ENCODE results near the gene RPH3AL. TPM values are rescaled to one million over a fixed set of nuclear protein-coding genes. Genes with fewer than 3 reads are reported as not detected.
A peak's percentile ranks its signal among the peaks of the same experiment; 100 is the strongest.

Gene RPH3AL
- polyA plus RNA-seq, 4 donors: 10.5 to 18.8 (median 12.0) TPM

DNA sequence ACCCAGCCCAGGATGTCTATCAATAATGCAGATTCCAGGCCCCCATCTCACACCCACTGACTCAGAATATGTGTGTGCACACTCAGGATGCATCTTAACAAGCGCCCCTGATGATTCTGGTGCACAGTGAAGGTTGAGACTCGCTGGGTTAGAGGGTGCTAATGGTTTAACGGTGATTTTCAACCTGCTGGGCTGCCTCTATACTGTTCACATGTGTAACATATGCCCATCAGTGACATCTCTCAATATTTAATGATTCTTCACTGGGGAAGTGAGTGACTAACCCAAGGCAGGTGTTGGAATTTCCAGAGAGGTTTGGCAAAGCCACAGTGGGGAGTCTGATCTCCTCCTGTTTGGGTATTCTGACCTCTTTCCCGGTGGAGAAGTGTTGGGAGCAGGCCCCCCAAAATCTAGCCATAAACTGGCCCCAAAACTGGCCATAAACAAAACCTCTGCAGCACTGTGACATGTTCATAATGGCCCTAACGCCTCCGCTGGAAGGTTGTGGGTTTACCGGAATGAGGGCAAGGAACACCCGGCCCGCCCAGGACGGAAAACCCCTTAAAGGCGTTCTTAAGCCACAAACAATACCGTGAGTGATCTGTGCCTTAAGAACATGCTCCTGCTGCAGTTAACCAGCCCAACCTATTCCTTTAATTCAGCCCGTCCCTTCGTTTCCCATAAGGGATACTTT is 167.0 kb downstream of the RPH3AL start:
- Histone ChIP-seq H3K27ac (ENCODE audit: low read depth in 1 of 3, low read length in 2 of 3) (peak overlapping the region in 1 of 3 donors; percentile 42), H3K27me3 (ENCODE audit: control insufficient read depth in 3 of 3, insufficient read depth in 3 of 3, low read length in 3 of 3) (peaks cover 9 to 44% (median 16%) of the 10 kb centered on the region in 3 donors), H3K36me3 (ENCODE audit: control insufficient read depth in 3 of 3, insufficient read depth in 2 of 3, low read depth in 1 of 3, low read length in 3 of 3) (no peaks in the 10 kb centered on the region), H3K4me3 (ENCODE audit: low read depth in 1 of 3, low read length in 3 of 3) (no peak overlapping the region), H3K4me1 (ENCODE audit: control insufficient read depth in 3 of 3, insufficient read depth in 2 of 3, low read depth in 1 of 3, low read length in 2 of 3) (peaks cover 0 to 6% (median 0%) of the 10 kb centered on the region in 3 donors), H3K9me3 (ENCODE audit: control insufficient read depth in 2 of 2, insufficient read depth in 1 of 2, low read depth in 1 of 2, low read length in 1 of 2) (no peaks in the 10 kb centered on the region)
- FAIRE-seq: no peak
- 43 to 57% (median 53%) methylated on average over 14 of the region's 14 CpGs for WGBS, 3 donors
- no peak for DNase-seq

DNA sequence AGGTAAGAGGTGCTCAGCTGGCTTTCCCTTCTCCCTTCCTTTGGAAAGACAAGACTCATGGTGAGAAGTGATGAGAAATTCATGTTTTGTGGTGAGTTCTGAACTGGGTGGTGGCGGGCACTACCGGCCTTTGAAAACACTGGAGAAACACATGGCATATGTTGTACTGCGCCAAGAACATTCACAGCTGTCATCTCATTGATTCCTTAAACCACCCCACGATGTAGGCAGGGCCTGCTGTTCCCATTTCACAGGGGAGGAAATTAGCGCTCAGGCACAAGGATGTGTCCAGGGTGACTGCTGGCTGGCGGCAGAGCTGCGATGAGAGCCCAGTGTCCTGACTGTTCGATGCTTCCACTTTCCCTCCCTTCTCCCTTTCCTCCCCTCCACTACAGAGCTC is 169.6 kb downstream of the RPH3AL start:
- no peak overlapping the region for H3K4me3 ChIP-seq (ENCODE audit: low read depth in 1 of 3, low read length in 3 of 3)
- H3K9me3 ChIP-seq (ENCODE audit: control insufficient read depth in 2 of 2, insufficient read depth in 1 of 2, low read depth in 1 of 2, low read length in 1 of 2): no peaks in the 10 kb centered on the region
- WGBS, 3 donors: 74 to 84% (median 81%) methylated on average over 8 of the region's 8 CpGs
- no peaks in the 10 kb centered on the region for H3K36me3 ChIP-seq (ENCODE audit: control insufficient read depth in 3 of 3, insufficient read depth in 2 of 3, low read depth in 1 of 3, low read length in 3 of 3)
- no peak for FAIRE-seq
- H3K4me1 ChIP-seq (ENCODE audit: control insufficient read depth in 3 of 3, insufficient read depth in 2 of 3, low read depth in 1 of 3, low read length in 2 of 3): peaks cover 0 to 6% (median 0%) of the 10 kb centered on the region in 3 donors
- DNase-seq: no peak
- H3K27ac ChIP-seq (ENCODE audit: low read depth in 1 of 3, low read length in 2 of 3): no peak overlapping the region
- peaks cover 16 to 65% (median 20%) of the 10 kb centered on the region in 3 donors for H3K27me3 ChIP-seq (ENCODE audit: control insufficient read depth in 3 of 3, insufficient read depth in 3 of 3, low read length in 3 of 3)

DNA sequence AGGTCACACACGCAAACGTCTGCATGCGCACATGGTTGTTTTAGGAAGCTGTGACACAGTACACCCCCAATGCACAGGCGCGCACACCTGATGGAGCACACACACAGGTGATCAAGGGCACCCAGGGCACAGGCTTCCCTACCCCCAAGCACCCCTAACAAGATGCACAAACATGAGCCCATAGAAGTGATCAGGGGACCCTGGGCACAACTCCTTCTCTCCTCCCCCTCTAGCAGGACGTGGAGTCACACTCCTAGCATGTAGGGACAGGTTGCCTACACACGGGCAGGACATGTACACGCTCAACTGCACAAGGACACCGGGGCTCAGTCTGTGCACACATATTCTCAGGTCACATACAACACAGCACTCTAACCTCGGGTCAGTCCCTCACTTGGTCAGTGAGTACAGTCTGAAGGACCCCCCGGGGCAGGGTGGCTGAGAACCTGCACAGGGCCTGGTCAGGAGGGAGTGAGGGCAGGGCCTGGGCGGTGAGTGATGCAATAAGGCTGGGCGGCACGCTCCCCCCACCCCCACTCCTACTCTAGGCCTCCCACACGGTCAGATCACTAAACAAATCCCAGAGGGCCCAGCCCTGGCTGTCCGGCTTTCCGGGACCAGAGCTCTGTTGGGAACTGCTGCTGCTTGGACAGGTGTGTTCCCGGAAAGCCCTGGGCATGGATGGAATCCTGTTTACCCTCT is 170.4 kb downstream of the RPH3AL start:
- no peaks in the 10 kb centered on the region for H3K36me3 ChIP-seq (ENCODE audit: control insufficient read depth in 3 of 3, insufficient read depth in 2 of 3, low read depth in 1 of 3, low read length in 3 of 3)
- FAIRE-seq: no peak
- H3K27ac ChIP-seq (ENCODE audit: low read depth in 1 of 3, low read length in 2 of 3): no peak overlapping the region
- peaks cover 0 to 6% (median 0%) of the 10 kb centered on the region in 3 donors for H3K4me1 ChIP-seq (ENCODE audit: control insufficient read depth in 3 of 3, insufficient read depth in 2 of 3, low read depth in 1 of 3, low read length in 2 of 3)
- peaks cover 16 to 67% (median 20%) of the 10 kb centered on the region in 3 donors for H3K27me3 ChIP-seq (ENCODE audit: control insufficient read depth in 3 of 3, insufficient read depth in 3 of 3, low read length in 3 of 3)
- DNase-seq: no peak
- WGBS, 3 donors: 38 to 52% (median 51%) methylated on average over 17 to 18 of the region's 18 CpGs
- no peaks in the 10 kb centered on the region for H3K9me3 ChIP-seq (ENCODE audit: control insufficient read depth in 2 of 2, insufficient read depth in 1 of 2, low read depth in 1 of 2, low read length in 1 of 2)
- peak overlapping the region in 1 of 3 donors; percentile 29 for H3K4me3 ChIP-seq (ENCODE audit: low read depth in 1 of 3, low read length in 3 of 3)

DNA sequence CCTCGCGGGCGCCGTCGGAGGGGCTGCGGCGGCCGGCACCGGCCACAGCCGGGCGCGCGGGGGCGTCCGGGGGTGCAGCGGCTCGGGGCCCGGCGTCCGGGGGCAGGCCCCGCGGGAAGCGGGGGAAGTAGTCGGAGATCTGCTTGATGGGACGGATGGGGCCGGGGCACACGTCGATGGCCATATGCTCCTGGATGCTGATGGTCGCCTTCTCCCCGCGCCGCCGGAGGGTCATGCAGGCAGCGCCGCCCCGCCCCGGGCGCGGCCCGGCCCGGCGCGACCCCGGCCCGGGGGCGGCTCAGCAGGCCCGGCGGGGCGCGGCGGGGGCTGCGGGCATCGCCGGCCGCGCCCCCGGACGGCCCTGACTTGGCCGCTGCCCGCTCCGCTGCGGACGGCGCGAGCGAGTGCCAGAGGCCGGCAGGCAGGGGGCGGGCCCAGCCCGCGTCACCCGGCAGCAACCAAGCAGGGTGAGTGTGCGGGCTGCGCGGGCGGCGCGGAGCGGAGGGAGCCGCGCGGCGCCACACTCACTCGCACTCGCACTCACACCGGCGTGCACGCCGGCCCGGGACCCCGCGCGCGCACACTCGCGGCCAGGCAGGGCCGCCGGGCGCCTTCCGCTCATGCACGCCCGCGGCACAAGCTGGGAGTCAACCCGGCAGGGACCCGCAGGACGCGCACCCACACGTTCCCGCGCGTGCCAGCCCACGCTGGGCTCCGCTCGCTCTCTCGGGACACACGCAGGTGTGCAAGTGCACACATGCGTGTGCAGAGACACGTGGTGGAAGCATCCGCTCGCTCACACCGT is 171.2 kb downstream of the RPH3AL start, which contains the start of gene DOC2B:
TSS of gene DOC2B (minus strand) at position 406 of the 805 bp plus-strand sequence. CDS start at position 235, 171 bp downstream.
- Histone ChIP-seq H3K27me3 (ENCODE audit: control insufficient read depth in 3 of 3, insufficient read depth in 3 of 3, low read length in 3 of 3) (peaks cover 16 to 62% (median 20%) of the 10 kb centered on the region in 3 donors), H3K4me3 (ENCODE audit: low read depth in 1 of 3, low read length in 3 of 3) (peak within 1 kb of the TSS in 1 of 3 donors; percentile 29)
- DNase-seq: peak; percentile 25 to 54

DNA sequence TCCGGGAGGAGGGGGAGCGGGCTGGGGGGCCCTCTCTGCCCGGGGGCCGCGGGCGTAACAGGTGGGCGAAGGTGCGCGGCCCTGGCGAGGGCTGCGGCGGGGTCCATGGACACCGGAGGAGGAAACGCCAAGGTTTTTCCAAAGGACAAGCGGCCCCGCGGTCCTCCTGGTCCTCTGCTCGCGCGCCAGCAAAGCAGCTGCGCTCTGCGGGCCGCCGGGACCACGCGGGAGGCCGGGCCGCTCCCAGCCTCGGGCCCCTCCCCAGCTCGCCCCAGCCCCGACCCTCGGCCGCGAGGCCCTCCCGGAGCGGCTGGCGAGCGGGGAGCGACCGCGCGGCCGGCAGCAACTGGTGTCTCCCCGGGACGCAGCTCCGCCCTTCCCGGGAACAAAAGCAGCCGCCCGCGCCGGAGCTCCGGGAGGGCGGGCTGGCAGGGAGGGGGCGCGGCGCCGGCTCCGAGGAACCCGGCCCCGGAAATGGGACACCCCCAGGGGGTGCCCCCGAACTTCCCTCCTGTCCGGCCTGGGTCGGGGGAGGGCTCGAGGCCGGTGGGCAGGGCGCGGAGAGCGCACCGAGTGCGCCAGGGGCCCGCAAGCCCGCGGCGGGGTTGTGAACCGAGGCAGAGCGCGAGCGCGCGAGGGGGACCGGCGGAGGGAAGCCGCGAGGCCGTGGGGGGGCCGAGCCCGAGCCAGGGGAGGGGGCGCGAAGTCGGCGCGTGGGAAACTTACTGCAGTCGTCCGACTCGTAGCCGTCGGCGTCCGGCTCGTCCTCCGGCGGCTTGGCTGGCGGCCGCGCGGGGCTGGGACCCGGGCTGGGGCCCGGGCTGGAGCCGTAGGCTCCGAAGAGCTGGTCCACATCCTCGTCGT is 172.0 kb downstream of the RPH3AL start:
- Histone ChIP-seq H3K27ac (ENCODE audit: low read depth in 1 of 3, low read length in 2 of 3) (peak overlapping the region in 1 of 3 donors; percentile 6), H3K4me1 (ENCODE audit: control insufficient read depth in 3 of 3, insufficient read depth in 2 of 3, low read depth in 1 of 3, low read length in 2 of 3) (peaks cover 0 to 6% (median 0%) of the 10 kb centered on the region in 3 donors), H3K36me3 (ENCODE audit: control insufficient read depth in 3 of 3, insufficient read depth in 2 of 3, low read depth in 1 of 3, low read length in 3 of 3) (no peaks in the 10 kb centered on the region), H3K27me3 (ENCODE audit: control insufficient read depth in 3 of 3, insufficient read depth in 3 of 3, low read length in 3 of 3) (peaks cover 16 to 54% (median 20%) of the 10 kb centered on the region in 3 donors), H3K4me3 (ENCODE audit: low read depth in 1 of 3, low read length in 3 of 3) (peak overlapping the region in 1 of 3 donors; percentile 29), H3K9me3 (ENCODE audit: control insufficient read depth in 2 of 2, insufficient read depth in 1 of 2, low read depth in 1 of 2, low read length in 1 of 2) (no peaks in the 10 kb centered on the region)
- no peak for FAIRE-seq
- 1 to 3% (median 2%) methylated on average over 46 to 112 of the region's 112 CpGs for WGBS, 3 donors
- peak in 1 of 2 donors; percentile 36 for DNase-seq

More for the DNA sequence above, 171.2 kb downstream of the RPH3AL start, which contains the start of gene DOC2B:
- 4 to 9% (median 4%) methylated on average over 61 to 120 of the region's 120 CpGs for WGBS, 3 donors
- no peaks in the 10 kb centered on the region for H3K36me3 ChIP-seq (ENCODE audit: control insufficient read depth in 3 of 3, insufficient read depth in 2 of 3, low read depth in 1 of 3, low read length in 3 of 3)
- no peak for FAIRE-seq
- H3K9me3 ChIP-seq (ENCODE audit: control insufficient read depth in 2 of 2, insufficient read depth in 1 of 2, low read depth in 1 of 2, low read length in 1 of 2): no peaks in the 10 kb centered on the region
- H3K27ac ChIP-seq (ENCODE audit: low read depth in 1 of 3, low read length in 2 of 3): peak within 1 kb of the TSS in 1 of 3 donors; percentile 6
- H3K4me1 ChIP-seq (ENCODE audit: control insufficient read depth in 3 of 3, insufficient read depth in 2 of 3, low read depth in 1 of 3, low read length in 2 of 3): peaks cover 0 to 6% (median 0%) of the 10 kb centered on the region in 3 donors

DNA sequence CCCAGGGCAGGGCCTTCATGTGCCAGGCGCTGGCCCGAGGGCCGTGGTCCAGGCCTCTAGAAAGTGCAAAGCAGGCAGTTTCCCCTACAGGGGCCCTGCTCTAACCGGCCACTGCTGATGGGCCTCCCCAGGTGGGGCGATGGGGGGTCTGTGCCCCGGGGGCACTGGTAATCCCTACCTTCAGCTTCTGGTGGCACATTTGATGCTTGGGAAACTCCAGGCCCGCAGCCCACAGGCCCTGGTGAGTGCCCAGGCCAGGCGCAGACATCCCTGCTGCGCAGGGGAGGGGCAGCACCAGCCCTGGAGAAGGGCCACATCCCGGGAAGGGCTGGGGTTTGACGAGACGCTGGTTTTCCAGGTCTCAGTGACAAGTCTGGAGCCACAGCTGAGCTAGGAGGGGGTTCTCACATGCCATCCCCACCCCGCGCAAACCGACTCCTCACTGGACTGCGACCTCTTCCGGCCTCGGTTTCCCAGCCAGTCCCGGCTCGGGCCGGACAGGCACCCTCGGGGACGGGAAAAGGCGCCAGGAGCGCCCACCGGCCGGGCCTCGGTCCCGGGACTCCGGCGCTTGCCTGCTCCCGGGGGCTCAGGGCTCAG is 172.7 kb downstream of the RPH3AL start:
- FAIRE-seq (no peak), DNase-seq (no peak)
- 23 to 28% (median 24%) methylated on average over 18 to 32 of the region's 32 CpGs for WGBS, 3 donors
- Histone ChIP-seq H3K36me3 (ENCODE audit: control insufficient read depth in 3 of 3, insufficient read depth in 2 of 3, low read depth in 1 of 3, low read length in 3 of 3) (no peaks in the 10 kb centered on the region), H3K4me1 (ENCODE audit: control insufficient read depth in 3 of 3, insufficient read depth in 2 of 3, low read depth in 1 of 3, low read length in 2 of 3) (peaks cover 0 to 6% (median 0%) of the 10 kb centered on the region in 3 donors), H3K4me3 (ENCODE audit: low read depth in 1 of 3, low read length in 3 of 3) (peak overlapping the region in 1 of 3 donors; percentile 7), H3K9me3 (ENCODE audit: control insufficient read depth in 2 of 2, insufficient read depth in 1 of 2, low read depth in 1 of 2, low read length in 1 of 2) (no peaks in the 10 kb centered on the region), H3K27ac (ENCODE audit: low read depth in 1 of 3, low read length in 2 of 3) (no peak overlapping the region), H3K27me3 (ENCODE audit: control insufficient read depth in 3 of 3, insufficient read depth in 3 of 3, low read length in 3 of 3) (peaks cover 16 to 50% (median 20%) of the 10 kb centered on the region in 3 donors)

DNA sequence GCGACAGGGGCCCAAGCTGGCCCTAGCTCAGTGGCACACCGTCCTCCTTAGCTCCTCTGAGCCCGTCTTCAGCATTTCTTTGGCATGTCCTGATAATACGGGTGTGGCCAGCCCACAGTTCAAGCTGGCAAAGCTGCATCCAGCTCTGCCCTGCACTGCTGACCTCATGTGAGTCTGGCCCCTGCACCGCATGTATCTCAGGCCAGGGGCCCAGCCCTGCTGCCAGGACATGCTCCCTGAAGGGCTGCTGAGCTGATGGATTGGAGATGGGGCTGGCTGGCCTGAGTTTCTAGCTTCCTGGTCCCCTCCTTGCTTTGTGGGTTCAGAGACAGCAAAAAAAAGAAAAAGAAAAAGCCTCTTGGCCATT is 173.6 kb downstream of the RPH3AL start:
- Histone ChIP-seq H3K4me1 (ENCODE audit: control insufficient read depth in 3 of 3, insufficient read depth in 2 of 3, low read depth in 1 of 3, low read length in 2 of 3) (peaks cover 0 to 6% (median 0%) of the 10 kb centered on the region in 3 donors), H3K4me3 (ENCODE audit: low read depth in 1 of 3, low read length in 3 of 3) (no peak overlapping the region), H3K27me3 (ENCODE audit: control insufficient read depth in 3 of 3, insufficient read depth in 3 of 3, low read length in 3 of 3) (peaks cover 14 to 47% (median 20%) of the 10 kb centered on the region in 3 donors), H3K9me3 (ENCODE audit: control insufficient read depth in 2 of 2, insufficient read depth in 1 of 2, low read depth in 1 of 2, low read length in 1 of 2) (no peaks in the 10 kb centered on the region), H3K36me3 (ENCODE audit: control insufficient read depth in 3 of 3, insufficient read depth in 2 of 3, low read depth in 1 of 3, low read length in 3 of 3) (no peaks in the 10 kb centered on the region), H3K27ac (ENCODE audit: low read depth in 1 of 3, low read length in 2 of 3) (peak overlapping the region in 1 of 3 donors; percentile 4)
- DNase-seq (no peak), FAIRE-seq (no peak)
- 30 to 53% (median 45%) methylated on average over 5 of the region's 5 CpGs for WGBS, 3 donors
